ENCODE results near the gene MOB2. TPM values are rescaled to one million over a fixed set of nuclear protein-coding genes. Genes with fewer than 3 reads are reported as not detected.

MOB2 gene
- total and polyA plus RNA-seq, 9 of the 15 experiments (the other 6 are each of a cell fraction or from before 2014, with no cell fraction given), result 0.17 to 36.8 (median 19.2) TPM

DNA sequence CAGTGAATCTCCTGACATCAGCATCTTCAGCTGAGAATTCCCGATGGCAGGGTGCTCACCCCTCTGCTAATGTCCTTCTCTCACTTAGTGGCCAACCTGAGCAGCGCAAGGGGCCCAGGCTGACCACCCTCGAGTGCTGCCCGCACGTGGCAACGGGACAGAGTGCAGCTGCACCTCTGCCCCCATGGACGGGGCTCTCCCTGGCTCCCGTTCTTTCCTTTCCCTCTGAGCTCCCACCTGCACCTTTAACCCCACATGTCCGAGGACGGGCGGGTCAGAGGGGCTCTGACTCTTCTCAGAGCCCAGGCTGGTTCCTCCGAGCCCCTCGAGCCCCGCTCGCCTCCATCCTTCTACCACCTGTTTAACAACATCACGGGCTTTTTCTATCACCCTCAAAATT lies 19.8 kb downstream of the MOB2 start:
- Histone ChIP-seq H3K79me2 (ENCODE audit: control insufficient read depth, insufficient read depth, low read length) (no peaks in the 10 kb centered on the region), H3K9ac (ENCODE audit: insufficient read depth in 1 of 2, low read depth in 2 of 2, low read length in 2 of 2) (no peak overlapping the region; a peak in 1 of 4 replicates), H2AFZ (ENCODE audit: low read depth, low read length) (no peak overlapping the region), H3K27ac (ENCODE audit: extremely low read depth, low read depth, low read length) (no peak overlapping the region), H4K20me1 (replicated peaks; ENCODE audit: control insufficient read depth, insufficient read depth, low read length) (0 out of 2 replicates have a peak, but pooled peaks cover 11% of the 10 kb centered on the region), H3K9me3 (replicated peaks; ENCODE audit: control insufficient read depth, insufficient read depth, low read depth, low read length) (no peaks in the 10 kb centered on the region), H3K9me1 (ENCODE audit: control insufficient read depth, insufficient read depth, low read length) (no peaks in the 10 kb centered on the region), H3K4me1 (replicated peaks in 1 of 2; ENCODE audit: control insufficient read depth in 2 of 2, insufficient read depth in 2 of 2, low read length in 2 of 2) (peaks cover 0 to 31% of the 10 kb centered on the region in 2 experiments; a peak in 2 of 5 replicates), H3K4me3 (no peak overlapping the region), H3K27me3 (ENCODE audit: control insufficient read depth in 2 of 2, insufficient read depth in 2 of 2, low read length in 2 of 2) (no peaks in the 10 kb centered on the region; a peak in 1 of 5 replicates), H3K4me2 (ENCODE audit: insufficient read depth, low read length) (no peak overlapping the region), H3K36me3 (ENCODE audit: control insufficient read depth, insufficient read depth, low read length) (peaks cover 3% of the 10 kb centered on the region; the same call in 1 of the 3 replicates)
- no peak for ATAC-seq
- CTCF ChIA-PET (ENCODE audit: low intra/inter-chr PET ratio), result no interaction called here
- no TSS peak for BruUV-seq (replicated peaks)
- 34% methylated on average over 12 of the region's 16 CpGs for WGBS (ENCODE audit: insufficient coverage, low coverage, missing lambda C conversion rate)
- intact Hi-C loops (cut with micrococcal nuclease), result no loop called here
- in situ Hi-C loops (cut with MboI), result no loop called here
- POLR2A ChIA-PET, result interaction anchor here (0.7 to 0.9 kb wide), 3 partner anchors 13 to 743 kb away, joined by 3 to 4 read pairs (median 4); no protein-coding TSS in a partner anchor
- FAIRE-seq, result no peak
- TF ChIP-seq THRA (IDR thresholded peaks at IDR 0.05) (no peak), ZNF583 (CRISPR knock-in tag; IDR thresholded peaks at IDR 0.05) (no peak), SMAD3 (CRISPR knock-in tag; conservative IDR thresholded peaks at IDR 0.05) (no peak), E2F6 (IDR thresholded peaks at IDR 0.05; ENCODE audit: borderline replicate concordance in 1 of 2, extremely low read depth in 1 of 2, insufficient read depth in 1 of 2, insufficient read length in 1 of 2, low read depth in 1 of 2, low read length in 1 of 2, poor library complexity in 1 of 2, severe bottlenecking in 1 of 2) (no peak), BHLHE40 (IDR thresholded peaks at IDR 0.05; ENCODE audit: low read length) (no peak), TGIF2 (CRISPR knock-in tag; IDR thresholded peaks at IDR 0.05) (no peak), ZNF75A (CRISPR knock-in tag; IDR thresholded peaks at IDR 0.05) (no peak), POU5F1 (IDR thresholded peaks at IDR 0.05; ENCODE audit: borderline replicate concordance, low read depth, low read length, partially characterized antibody) (no peak), CEBPB (tag; IDR thresholded peaks at IDR 0.05) (no peak)
- no peak for DNase-seq (ENCODE audit: extremely low read depth in 1 of 4, low spot score in 3 of 4)
